Fibroblast of skin of left biceps (primary cell): ENCODE measurements around the gene EIF2B2.

Experiments used
- DNase-seq, 2 experiments: peaks; one replicate each; pipeline ENCODE4 v3.0.0-alpha.2; 2013; ENCODE audit warnings: low read depth in 2 of 2

Gene EIF2B2

GRCh38 chr14:75002392-75003249 is at the start of gene EIF2B2:
Gene EIF2B2 (plus strand): TSS chr14:75002921. CDS start chr14:75002991, 70 bp downstream.
- peak; percentile 89 for DNase-seq

- DNase-seq = no peak
Observed at GRCh38 chr14:74953686-74954085, 49.0 kb upstream of the EIF2B2 start.

DNA sequence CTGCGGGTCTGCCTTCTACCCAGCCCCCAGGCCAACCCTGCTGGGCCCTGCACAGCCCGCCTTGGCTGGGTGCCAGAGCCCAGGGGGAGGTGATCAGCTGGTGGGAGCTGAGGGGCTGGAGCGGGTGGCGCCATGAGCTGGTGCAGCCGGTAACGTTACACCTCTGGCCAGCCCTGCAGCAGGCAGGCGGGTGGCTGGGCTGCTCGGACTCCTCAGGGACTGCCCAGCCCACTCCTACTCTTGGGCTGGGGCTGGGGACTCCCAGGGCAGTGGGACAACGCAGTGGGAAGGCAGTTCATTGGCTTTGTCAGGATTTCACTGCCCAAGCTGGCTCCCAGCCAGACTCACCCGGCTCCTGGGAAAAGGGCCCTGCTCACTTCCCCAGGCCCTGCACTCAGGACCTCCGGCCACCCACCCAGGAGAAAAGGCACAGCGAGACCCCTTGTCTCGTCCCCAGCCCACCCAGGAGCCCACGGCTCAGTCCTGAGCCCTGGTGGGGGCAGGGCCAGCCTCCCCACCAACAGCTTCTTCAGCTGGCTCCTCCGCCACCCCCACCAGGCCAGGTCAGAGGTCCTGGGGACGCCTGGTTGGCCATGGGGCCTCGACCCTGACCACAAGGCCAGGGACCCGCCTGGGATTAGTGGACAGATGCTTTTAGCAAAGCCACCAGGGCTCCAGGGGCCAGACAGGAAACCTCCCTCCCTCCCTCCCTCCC is 48.3 kb upstream of the EIF2B2 start:
- DNase-seq = no peak

GRCh38 chr14:74954947-74955228 is 47.8 kb upstream of the EIF2B2 start:
- no peak for DNase-seq

GRCh38 chr14:74955229-74956026 is 47.3 kb upstream of the EIF2B2 start, which contains the start of gene PGF:
Gene PGF (minus strand): TSS chr14:74955597. CDS start chr14:74955242, 355 bp downstream.
- no peak for DNase-seq

- no peak for DNase-seq
Observed at GRCh38 chr14:74956027-74956279, 46.8 kb upstream of the EIF2B2 start.

GRCh38 chr14:74956280-74957072 is 46.2 kb upstream of the EIF2B2 start:
- no peak for DNase-seq

- no peak for DNase-seq
Observed at GRCh38 chr14:74959596-74960180, 43.0 kb upstream of the EIF2B2 start.

- no peak for DNase-seq
Observed at GRCh38 chr14:74960736-74961135, 42.0 kb upstream of the EIF2B2 start.

DNA sequence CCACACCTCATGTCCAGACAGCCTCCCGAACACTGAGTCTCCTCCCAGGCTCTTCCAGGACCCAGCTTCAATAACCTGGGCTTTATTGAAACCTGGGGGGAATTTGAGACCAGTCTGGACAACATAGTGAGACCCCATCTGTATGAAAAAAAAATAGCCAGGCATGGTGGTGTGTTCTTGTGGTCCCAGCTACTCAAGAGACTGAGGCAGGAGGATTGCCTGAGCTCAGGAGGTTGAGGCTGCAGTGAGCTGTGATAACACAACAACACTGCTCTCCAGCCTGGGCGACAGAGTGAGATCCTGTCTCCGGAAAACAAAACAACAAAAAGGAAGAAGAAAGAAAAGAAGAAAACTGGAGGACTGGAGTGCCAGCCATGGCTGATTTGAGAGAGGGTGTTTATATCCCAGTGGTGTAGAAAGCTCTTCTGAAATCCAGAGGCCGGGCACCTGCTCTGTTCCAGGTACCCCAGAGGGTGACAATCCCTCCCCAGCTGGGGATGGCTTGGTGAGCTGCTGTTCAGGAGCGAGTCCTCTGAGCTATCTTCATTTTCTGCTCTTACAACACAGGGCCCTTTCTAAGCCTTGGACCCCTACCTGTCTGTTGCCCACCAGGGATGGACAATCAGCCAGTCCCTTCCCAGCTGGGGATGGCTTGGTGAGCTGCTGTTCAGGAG is 41.3 kb upstream of the EIF2B2 start:
- no peak for DNase-seq

DNA sequence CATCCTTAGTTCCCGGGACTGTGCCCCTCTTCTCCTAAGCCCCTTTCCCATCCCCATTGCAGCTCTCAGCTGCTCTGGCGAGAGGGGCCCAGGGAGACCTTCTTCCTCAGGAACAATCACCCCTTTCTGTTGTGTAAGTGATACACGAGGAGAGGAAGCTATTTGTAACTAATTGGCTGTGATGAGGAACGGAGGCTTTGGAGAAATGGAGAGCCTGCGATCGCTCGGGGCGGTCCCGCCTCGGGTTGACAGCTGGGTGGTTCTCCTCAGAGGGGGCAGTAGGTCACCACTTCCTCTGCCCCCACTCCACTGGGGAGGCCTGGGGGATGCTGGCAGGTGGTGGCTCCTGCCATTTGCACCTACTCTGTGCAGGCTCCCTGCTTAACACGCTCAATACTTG is 40.7 kb upstream of the EIF2B2 start:
- no peak for DNase-seq

- no peak for DNase-seq
Observed at GRCh38 chr14:74962493-74962892, 40.2 kb upstream of the EIF2B2 start.

DNA sequence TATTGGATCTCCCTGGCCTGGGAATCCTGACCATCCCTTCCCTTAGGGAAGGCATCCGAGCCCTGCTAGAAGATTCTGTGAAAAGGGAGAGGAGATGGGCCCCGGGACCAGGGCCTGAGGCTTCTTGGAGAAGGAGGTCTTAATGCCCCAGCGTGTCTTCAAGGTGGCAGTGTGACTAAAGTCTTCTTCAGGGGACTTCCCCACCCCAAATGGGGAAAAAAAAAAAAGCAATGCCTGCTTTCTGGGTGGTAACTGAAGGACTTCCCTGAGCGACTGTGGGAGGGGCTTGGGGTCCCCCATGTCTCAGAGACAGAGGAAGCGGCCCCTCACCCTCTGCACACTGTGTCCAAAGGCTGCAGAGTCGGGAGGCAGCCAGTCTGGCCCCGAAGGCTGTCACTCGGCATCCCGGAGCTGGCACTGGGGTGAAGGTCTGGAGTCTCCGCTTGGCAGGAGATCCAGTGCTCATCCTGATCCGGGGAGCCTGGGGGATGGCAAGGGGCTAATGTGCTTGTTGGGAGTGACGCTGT is 39.5 kb upstream of the EIF2B2 start:
- DNase-seq = no peak

DNA sequence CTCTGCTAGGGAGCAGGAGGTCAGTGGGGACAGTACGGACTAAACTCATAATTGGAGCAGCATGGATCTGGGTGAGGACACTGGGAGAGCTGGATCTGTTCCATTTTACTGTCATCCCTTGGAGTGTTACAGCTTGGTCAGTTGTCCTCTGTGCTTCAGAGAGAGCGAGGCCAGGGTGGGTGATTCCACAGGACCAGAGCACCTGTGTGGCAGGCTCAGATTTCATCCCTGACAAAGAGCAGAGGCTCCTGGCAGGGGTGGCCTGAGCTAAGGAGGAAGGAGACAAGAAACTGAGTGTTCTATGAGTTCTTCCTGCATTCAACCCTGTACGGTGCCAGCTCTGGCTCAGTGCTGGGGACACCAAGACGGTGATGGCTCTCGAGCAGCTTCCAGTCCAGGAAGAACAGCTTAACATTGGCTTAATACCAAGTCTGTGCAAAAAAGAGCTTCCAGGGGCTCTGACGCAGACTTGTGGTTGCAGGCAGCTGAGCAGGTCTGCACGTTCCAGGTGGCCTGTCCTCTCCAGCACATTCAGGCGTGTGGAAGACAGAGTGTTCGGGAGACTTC is 38.9 kb upstream of the EIF2B2 start:
- DNase-seq = no peak

DNA sequence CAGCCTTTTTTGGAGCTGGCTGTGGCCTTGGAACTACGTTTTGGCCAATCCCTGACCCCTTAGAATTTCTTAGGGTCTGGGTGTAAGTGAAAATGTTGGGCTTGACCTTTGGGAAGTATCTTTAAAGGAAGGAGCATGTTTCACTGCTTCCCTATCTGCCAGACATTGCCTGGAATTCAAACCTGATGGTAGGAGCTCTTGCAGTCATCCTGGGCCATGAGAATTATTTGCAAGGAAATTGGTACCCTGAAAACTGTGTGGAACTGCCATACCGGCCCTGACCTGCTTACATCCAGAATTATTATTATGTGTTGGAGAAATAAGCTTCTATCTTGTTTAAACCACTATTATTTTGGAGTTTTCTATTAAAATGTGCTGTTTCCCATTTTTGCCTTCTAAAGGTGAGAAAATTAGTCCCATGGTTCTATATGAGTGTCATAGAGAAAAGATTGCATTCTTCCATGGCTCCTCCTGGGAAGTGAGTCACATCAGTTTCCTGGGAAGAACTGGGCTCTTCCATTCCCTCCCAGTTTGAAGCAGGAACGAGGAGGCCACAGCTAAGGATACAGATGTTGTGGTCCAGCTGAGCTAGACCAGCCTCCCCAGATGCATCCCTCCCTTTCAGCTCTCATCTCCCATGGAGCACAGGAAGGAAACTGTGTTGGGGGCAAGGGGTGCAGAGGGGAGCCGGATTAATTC is 37.8 kb upstream of the EIF2B2 start:
- no peak for DNase-seq

GRCh38 chr14:74965486-74966153 is 37.1 kb upstream of the EIF2B2 start:
- DNase-seq = no peak

- DNase-seq = no peak
Observed at GRCh38 chr14:74968811-74969210, 33.9 kb upstream of the EIF2B2 start.

DNA sequence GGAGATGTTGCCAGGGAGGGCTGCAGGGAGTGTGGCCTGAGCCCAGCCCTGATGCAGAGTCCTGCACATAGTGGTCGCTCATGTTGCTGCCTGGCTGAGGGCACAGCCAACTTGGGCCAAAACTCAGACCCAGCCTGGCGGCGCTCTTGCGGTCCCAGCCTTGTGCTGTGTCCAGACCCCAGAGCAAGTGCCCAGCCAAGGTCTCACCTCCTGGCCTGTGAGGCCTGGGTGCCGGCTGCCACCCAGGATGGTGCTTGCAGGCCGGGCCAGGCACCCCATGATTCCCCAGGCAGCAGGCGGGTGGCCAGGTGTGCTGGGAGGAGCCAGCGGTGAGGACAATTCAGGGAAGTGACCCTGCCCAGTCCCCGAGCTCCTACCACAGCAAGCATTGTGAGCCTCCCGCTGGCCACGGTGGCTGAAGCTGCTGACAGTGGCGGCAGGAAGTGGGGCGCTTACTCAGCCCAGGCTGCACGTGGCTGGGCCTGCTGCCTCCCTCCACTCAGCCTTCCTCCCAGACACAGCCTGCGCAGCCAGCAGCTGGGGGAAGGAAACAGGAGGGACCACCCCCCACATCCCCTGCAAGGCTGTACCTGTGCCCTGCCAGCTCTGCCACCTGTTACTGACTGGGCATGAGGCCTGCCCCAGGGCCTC is 29.6 kb upstream of the EIF2B2 start:
- DNase-seq = no peak
